OCI-LY7 (cell line): Measurements from ENCODE around the gene ROR2. TPM values are rescaled to one million over a fixed set of nuclear protein-coding genes. Genes with fewer than 3 reads are reported as not detected.
"Not testable (repeated sequence)": the region's sequence is repeated elsewhere in the genome, so short reads cannot be mapped to it uniquely, and the experiment has no call there.

Experiments used
- BruUV-seq: library from RNA; stranded (reverse); fragments of 400-500 nt; replicated peaks from 2 replicates; lab custom pipeline; 2021; lab: Mats Ljungman, UMichigan
- CTCF ChIA-PET: fragments of 300-600 bp; sonication (Branson Sonifier 250); formaldehyde crosslinking; loops from one replicate; lab custom pipeline; 2022; ENCODE audit warnings: antibody characterized with exemption; ENCODE audit not compliant: unreplicated experiment; lab: Charles Lee
- POLR2A ChIA-PET: fragments of 300-600 bp; sonication (Branson Sonifier 250); formaldehyde crosslinking; loops from one replicate; lab custom pipeline; 2022; ENCODE audit warnings: antibody characterized with exemption; lab: Charles Lee
- DNase-seq: peaks from one replicate; pipeline ENCODE4 v3.0.0-alpha.2; 2015; ENCODE audit warnings: low spot score
- H2AFZ ChIP-seq: fragments of 200-600 bp; sonication (generic), shearing (Covaris generic); 2 replicates; pipeline ENCODE4 v1.6.1; 2014; ENCODE audit warnings: mild to moderate bottlenecking, antibody characterized with exemption, low read length, moderate library complexity
- H3K27ac ChIP-seq: fragments of 200-600 bp; sonication (generic); 2 replicates; pipeline ENCODE4 v1.5.1; 2014; ENCODE audit warnings: mixed run types, low read depth, mild to moderate bottlenecking, moderate library complexity, low read length, inconsistent platforms; ENCODE audit not compliant: poor library complexity, severe bottlenecking
- H3K36me3 ChIP-seq: fragments of 200-600 bp; sonication (generic); 2 replicates; pipeline ENCODE4 v1.6.1; 2014; ENCODE audit warnings: mild to moderate bottlenecking, antibody characterized with exemption, low read length, moderate library complexity, mixed read lengths; ENCODE audit not compliant: insufficient read depth
- H3K4me1 ChIP-seq: fragments of 200-600 bp; sonication (generic); 2 replicates; pipeline ENCODE4 v1.5.1; 2014; ENCODE audit warnings: mild to moderate bottlenecking, low read length; ENCODE audit not compliant: insufficient read depth, poor library complexity, severe bottlenecking
- H3K4me2 ChIP-seq: fragments of 200-600 bp; sonication (generic); 2 replicates; pipeline ENCODE4 v1.6.1; 2014; ENCODE audit warnings: mild to moderate bottlenecking, low read length
- H3K4me3 ChIP-seq: fragments of 200-600 bp; sonication (generic); 2 replicates; pipeline ENCODE4 v1.5.1; 2014; ENCODE audit warnings: mild to moderate bottlenecking, low read depth, low read length; ENCODE audit not compliant: poor library complexity, severe bottlenecking
- H3K79me2 ChIP-seq: fragments of 200-600 bp; sonication (generic); 2 replicates; pipeline ENCODE4 v1.6.1; 2016; ENCODE audit warnings: low read depth, mild to moderate bottlenecking, low read length, moderate library complexity, mixed read lengths; ENCODE audit not compliant: insufficient read depth
- H3K9me2 ChIP-seq: fragments of 200-600 bp; sonication (generic); 2 replicates; pipeline ENCODE4 v1.6.1; 2016; ENCODE audit warnings: mild to moderate bottlenecking, low read length, mixed read lengths; ENCODE audit not compliant: insufficient read depth
- H3K9me3 ChIP-seq: fragments of 200-600 bp; sonication (generic); 2 replicates; pipeline ENCODE4 v1.6.1; 2014; ENCODE audit warnings: mild to moderate bottlenecking, mixed run types, low read length, mixed read lengths
- H4K20me1 ChIP-seq: fragments of 200-600 bp; sonication (generic); 2 replicates; pipeline ENCODE4 v1.6.1; 2014; ENCODE audit warnings: mild to moderate bottlenecking, antibody characterized with exemption, low read length, moderate library complexity, mixed read lengths; ENCODE audit not compliant: insufficient read depth
- CTCF ChIP-seq: fragments of 200-600 bp; sonication (generic); conservative IDR thresholded peaks from 2 replicates; pipeline ENCODE4 v1.5.1; 2014; ENCODE audit warnings: mild to moderate bottlenecking, antibody characterized with exemption, low read length, moderate library complexity, mixed read lengths
- EZH2phosphoT487 ChIP-seq: fragments of 200-600 bp; sonication (generic); IDR thresholded peaks from 2 replicates; pipeline ENCODE4 v1.6.1; 2018; ENCODE audit warnings: low read depth, borderline replicate concordance, mild to moderate bottlenecking, mixed run types, antibody characterized with exemption, low read length, moderate library complexity, mixed read lengths
- intact Hi-C: fragments of 100-400 bp; cut with micrococcal nuclease; formaldehyde crosslinking; loops from one replicate; pipeline ENCODE4 v1.10.0; 2022; ENCODE audit not compliant: unreplicated experiment
- total RNA-seq, 2 experiments: library from RNA; depleted of rRNA in 1 of 2; stranded (reverse); fragments of >200 nt in 1 of 2; shearing (Covaris generic) in 1 of 2; gene quantifications; 2 replicates each; pipeline ENCODE4 v1.2.3, GENCODE V29; 2014 to 2022

Gene ROR2
- total RNA-seq, 2 experiments from 2014 or later: 0.10 to 0.19 TPM

- H3K79me2 ChIP-seq, H3K4me2 ChIP-seq, BruUV-seq, DNase-seq, H3K36me3 ChIP-seq, H3K9me2 ChIP-seq, H4K20me1 ChIP-seq, H3K4me1 ChIP-seq, intact Hi-C loops, H3K4me3 ChIP-seq, H3K9me3 ChIP-seq, POLR2A ChIA-PET, H3K27ac ChIP-seq, H2AFZ ChIP-seq: not testable (repeated sequence)
- CTCF ChIA-PET: interaction anchor here (0.6 kb wide), 1 partner anchor 101 kb away, joined by 3 read pairs; no protein-coding TSS in a partner anchor
Observed at GRCh38 chr9:91796516-91796915, 153.5 kb downstream of the ROR2 start.

GRCh38 chr9:91795598-91796241 is 154.3 kb downstream of the ROR2 start:
- intact Hi-C loops: no loop called here
- H4K20me1 ChIP-seq: no peaks in the 10 kb centered on the region
- TF ChIP-seq EZH2phosphoT487 (no peak), CTCF (no peak)
- no TSS peak for BruUV-seq
- H3K9me2 ChIP-seq: no peaks in the 10 kb centered on the region
- ChIA-PET CTCF (interaction anchor here (0.6 kb wide), 1 partner anchor 100 kb away, joined by 3 read pairs; no protein-coding TSS in a partner anchor), POLR2A (interaction anchor here (0.5 kb wide), 1 partner anchor 149 kb away, joined by 5 read pairs; no protein-coding TSS in a partner anchor)
- no peaks in the 10 kb centered on the region for H3K36me3 ChIP-seq
- no peak overlapping the region for H2AFZ ChIP-seq
- H3K9me3 ChIP-seq: no peaks in the 10 kb centered on the region
- no peaks in the 10 kb centered on the region for H3K4me1 ChIP-seq
- H3K4me2 ChIP-seq: no peak overlapping the region
- no peak for DNase-seq
- no peak overlapping the region for H3K4me3 ChIP-seq
- H3K79me2 ChIP-seq: no peaks in the 10 kb centered on the region
- no peak overlapping the region for H3K27ac ChIP-seq

GRCh38 chr9:91793371-91793770 is 156.7 kb downstream of the ROR2 start:
- H3K79me2 ChIP-seq, H3K27ac ChIP-seq, DNase-seq, CTCF ChIA-PET, intact Hi-C loops, H3K36me3 ChIP-seq, H3K4me1 ChIP-seq, H3K9me3 ChIP-seq, H3K4me3 ChIP-seq, POLR2A ChIA-PET, H3K9me2 ChIP-seq, BruUV-seq, H4K20me1 ChIP-seq, H2AFZ ChIP-seq, H3K4me2 ChIP-seq: not testable (repeated sequence)
